Amygdala (tissue), 56 donors: Measurements from ENCODE around the gene GSAP.
"Not testable (repeated sequence)": the region's sequence is repeated elsewhere in the genome, so short reads cannot be mapped to it uniquely, and the experiment has no call there.

Source experiments
- DNase-seq, 56 donors: peaks; one replicate each; lab custom pipeline; 2025; lab: John Stamatoyannopoulos, UW

Gene GSAP, protein sequence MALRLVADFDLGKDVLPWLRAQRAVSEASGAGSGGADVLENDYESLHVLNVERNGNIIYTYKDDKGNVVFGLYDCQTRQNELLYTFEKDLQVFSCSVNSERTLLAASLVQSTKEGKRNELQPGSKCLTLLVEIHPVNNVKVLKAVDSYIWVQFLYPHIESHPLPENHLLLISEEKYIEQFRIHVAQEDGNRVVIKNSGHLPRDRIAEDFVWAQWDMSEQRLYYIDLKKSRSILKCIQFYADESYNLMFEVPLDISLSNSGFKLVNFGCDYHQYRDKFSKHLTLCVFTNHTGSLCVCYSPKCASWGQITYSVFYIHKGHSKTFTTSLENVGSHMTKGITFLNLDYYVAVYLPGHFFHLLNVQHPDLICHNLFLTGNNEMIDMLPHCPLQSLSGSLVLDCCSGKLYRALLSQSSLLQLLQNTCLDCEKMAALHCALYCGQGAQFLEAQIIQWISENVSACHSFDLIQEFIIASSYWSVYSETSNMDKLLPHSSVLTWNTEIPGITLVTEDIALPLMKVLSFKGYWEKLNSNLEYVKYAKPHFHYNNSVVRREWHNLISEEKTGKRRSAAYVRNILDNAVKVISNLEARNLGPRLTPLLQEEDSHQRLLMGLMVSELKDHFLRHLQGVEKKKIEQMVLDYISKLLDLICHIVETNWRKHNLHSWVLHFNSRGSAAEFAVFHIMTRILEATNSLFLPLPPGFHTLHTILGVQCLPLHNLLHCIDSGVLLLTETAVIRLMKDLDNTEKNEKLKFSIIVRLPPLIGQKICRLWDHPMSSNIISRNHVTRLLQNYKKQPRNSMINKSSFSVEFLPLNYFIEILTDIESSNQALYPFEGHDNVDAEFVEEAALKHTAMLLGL

DNA sequence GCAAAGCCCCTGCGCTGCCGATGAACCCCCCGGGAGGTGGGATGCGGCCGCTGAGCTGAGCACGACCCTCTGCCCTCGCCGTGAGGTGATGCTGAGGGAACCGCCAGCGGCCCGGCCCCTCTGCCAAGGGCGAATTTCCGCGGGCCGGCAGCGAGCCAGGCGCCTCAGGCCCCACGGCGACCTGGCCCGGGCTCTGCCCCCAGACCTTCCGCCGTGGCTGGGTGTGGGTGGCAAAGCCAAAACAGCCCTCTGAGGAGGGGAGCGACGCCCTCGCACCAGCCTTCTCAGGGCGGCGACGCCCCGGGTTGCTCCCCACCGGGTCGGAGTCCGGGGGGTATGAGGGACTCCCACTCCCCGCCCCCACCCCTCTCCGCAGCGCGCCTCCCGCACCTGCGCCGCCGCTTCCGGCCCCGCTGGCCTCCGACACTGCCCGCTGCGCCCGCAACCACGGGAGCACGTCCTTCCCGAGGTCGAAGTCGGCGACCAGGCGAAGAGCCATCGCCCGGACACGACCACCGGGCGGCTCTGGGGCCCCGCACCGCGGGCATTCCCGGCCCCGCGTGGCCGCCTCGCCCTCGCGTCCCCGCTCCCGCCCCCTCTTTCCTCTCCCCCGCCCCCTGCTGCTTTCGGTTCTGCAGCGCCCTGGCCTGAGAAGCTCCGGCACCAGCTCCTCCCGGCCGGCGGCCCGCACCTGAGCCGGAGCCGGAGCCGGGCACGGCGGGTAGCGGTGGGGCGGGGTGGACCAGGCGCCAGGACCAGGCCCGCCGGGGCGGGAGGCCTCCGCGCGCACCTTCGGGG lies at the start of gene GSAP:
Gene GSAP, minus strand, starts transcription at position 527 of the 798 bp plus-strand sequence. Its CDS starts 28 bp downstream, at position 499.
- DNase-seq = peak in 34 of 56 donors; percentile 3 to 68 (median 40)

DNA sequence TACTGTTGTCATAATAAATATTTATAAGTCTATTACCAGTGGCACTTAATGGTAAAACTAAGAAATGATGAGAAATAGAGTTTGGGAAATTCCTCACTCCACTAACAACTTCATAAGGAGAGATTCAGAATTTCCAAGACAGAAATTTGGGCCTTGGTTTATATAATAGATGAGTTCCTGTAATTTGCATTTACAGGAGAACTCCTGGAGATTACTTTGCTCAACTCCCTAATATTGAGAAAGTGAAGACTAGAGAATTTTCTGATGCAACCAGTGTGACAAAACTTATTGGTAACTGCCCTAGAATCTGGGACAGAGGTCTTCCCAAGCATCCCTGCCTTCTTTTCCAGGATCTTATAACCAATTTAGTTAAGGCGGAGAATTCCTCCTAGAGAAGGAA lies 49.1 kb upstream of the GSAP start:
- no peak for DNase-seq

- DNase-seq = no peak
Measured at GRCh38 chr7:77464589-77464988, 48.4 kb upstream of the GSAP start.

- not testable (repeated sequence) for DNase-seq
Measured at GRCh38 chr7:77463632-77464031, 47.5 kb upstream of the GSAP start.

DNA sequence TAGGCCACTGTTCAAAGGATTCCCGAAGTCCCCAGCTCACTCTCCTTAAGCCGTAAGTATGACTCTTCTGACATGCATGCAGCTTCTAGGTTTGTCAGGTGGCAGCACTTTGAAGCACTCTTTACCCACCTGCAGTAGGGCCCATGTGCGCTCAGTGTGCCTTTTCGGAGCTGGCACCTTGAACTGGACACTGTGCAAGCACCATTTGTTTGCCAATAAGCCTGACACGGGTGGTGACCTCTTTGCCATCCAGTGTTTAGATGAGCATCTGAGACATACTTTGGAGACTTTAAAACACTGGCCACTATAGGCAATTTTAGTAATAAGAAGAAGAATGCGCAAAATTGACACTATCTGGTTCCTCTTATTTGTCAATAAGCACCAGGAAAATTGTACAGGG lies 45.7 kb upstream of the GSAP start:
- no peak for DNase-seq

- DNase-seq = no peak
Measured at GRCh38 chr7:77461246-77461645, 45.1 kb upstream of the GSAP start.

DNA sequence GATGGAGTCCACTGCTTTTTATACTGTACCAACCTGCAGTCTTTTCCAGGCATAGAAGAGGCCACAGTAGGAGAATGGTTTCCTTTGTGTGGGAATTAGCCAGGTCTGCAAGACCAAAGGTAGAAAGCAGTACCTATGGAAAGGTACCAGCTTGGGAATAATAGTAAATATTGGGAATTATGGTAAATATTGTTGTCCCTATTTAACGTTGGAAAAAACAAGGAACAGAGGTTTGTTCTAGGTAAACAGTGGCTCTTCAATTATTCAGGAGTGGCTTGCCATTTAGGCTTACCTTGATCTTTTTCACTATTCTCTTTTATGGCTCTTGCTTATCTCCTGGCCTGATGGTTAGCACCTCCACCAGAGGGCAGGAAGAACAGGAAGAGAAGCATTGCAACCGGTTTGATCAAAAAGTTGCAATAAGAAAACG lies 43.9 kb upstream of the GSAP start:
- no peak for DNase-seq

DNA sequence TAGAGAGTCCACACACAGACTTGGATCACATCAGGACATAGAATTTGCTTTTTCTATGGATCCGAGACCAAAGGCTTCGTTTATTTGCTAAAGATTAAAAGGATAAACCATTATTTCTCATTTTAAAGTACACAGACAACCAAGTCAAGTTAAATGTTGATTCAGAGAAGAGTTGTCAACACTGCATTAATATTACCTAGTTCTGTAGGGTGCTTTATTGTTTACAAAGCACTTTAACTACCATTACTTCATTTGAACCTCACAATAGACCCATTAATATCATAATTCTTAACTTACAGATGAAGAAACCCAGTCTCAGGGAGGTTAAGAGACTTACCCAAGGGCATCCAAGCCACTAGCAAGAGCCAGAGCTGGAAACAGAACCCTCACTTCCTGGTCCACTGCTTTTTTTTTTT lies 43.2 kb upstream of the GSAP start:
- DNase-seq = no peak

DNA sequence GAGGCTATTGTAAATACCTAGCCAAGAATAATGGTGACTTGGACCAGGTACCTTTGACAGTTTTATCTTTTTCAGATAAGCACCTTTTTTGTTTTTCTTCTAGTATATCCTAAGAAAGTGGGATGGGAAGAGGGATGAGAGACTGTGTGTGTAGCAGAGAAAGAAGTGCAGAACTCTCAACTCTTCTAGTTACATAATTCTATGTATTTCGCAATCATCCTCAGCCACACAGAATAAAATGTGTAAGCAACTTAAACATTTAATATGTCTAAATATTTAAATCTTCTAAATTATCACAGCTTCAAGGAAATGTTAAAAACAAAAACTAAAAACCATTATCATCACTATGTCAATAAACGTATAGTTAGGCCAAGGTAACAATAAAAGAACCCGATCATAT lies 42.6 kb upstream of the GSAP start:
- DNase-seq = no peak

GRCh38 chr7:77457779-77458178 lies 41.6 kb upstream of the GSAP start:
- DNase-seq = no peak

- no peak for DNase-seq
Measured at GRCh38 chr7:77456696-77457095, 40.5 kb upstream of the GSAP start.

DNA sequence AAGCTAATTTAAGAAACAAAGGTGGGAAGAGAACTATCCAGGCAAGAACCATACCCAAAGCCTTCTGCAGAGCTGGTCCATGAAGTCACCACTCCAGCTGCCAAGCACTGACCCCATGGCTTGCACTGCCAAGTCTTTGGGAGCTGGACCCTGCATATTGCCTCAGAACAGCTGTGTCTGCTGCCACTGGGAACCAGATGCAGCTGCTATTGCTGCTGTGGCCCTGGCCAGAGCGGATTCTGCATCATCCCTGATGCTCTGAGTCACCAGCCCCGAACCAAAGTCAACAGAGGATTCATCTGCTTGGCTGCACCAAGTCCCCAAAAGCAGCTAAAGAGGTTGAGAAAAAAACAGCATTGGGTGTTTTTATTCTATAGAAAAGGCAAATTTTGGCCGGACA lies 39.2 kb upstream of the GSAP start:
- DNase-seq = peak in 46 of 56 donors; percentile 3 to 84 (median 43)

DNA sequence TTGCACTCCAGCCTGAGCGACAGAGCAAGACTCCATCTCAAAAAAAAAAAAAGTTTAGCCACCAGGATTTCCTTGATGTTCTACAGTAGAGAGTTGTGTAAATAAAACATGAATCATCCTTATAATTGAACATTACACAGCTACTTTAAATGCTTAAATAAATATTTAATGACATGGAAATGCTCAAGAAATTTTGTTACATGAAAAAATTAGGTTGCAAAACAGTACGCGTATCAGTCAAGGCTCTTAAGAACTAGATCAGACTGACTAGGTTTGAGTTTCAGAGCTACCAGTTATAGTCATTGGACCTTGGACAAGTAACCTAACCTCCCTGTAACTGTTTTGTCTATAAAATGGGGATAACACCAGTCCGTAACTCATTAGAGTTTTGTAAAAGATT lies 38.7 kb upstream of the GSAP start:
- DNase-seq = no peak

GRCh38 chr7:77453531-77453930 lies 37.4 kb upstream of the GSAP start:
- peak in 3 of 56 donors; percentile 9 to 39 (median 14) for DNase-seq

DNA sequence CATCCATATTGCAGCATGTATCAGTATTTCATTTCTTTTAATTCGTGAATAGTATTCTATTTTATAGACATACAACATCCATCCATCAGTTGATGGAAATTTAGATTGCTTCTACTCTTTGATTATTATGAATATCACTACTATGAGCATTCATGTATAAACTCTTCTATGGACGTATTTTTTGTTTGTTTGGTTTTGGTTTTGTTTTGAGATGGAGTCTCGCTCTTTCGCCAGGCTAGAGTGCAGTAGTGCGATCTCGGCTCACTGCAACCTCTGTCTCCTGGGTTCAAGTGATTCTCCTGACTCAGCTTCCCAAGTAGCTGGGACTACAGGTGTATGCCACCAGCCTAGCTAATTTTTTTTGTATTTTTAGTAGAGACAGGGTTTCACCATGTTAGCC lies 35.8 kb upstream of the GSAP start:
- DNase-seq = not testable (repeated sequence)

DNA sequence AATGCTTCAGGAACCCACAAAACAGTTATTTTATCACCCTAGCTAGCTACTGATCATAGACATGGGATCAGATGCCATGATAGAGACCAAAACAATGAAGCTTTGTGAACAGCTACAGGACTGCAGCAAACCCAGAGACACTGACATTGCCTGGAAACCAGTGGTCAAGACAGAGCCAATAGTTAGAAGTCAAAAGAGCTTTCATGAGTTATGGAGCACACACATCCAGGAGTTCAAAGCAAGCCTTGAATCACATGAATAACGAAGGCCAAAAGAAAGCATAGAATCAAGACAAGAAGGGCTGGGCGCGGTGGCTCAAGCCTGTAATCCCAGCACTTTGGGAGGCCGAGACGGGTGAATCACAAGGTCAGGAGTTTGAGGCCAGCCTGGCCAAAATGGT lies 34.5 kb upstream of the GSAP start:
- peak in 24 of 56 donors; percentile 8 to 75 (median 32) for DNase-seq

DNA sequence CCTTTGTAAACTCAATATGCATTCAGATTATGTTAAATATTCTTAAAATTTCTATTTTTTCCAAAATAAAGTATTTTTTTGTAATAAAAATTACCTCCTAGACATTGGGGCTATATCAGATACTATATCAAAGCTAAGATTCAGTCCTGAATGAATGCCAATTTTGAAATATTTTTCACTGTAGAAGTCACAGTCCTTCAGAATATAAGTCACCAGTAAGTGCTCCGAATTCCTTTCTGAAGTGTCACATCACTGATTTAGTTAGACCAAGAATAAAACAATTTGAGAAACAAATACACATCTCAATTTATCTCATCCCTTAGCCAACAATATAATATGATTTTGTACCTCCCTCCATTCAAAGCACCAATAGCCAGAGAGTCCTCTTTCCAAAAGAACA lies 33.9 kb upstream of the GSAP start:
- no peak for DNase-seq

- DNase-seq = no peak
Measured at GRCh38 chr7:77447616-77448015, 31.5 kb upstream of the GSAP start.

DNA sequence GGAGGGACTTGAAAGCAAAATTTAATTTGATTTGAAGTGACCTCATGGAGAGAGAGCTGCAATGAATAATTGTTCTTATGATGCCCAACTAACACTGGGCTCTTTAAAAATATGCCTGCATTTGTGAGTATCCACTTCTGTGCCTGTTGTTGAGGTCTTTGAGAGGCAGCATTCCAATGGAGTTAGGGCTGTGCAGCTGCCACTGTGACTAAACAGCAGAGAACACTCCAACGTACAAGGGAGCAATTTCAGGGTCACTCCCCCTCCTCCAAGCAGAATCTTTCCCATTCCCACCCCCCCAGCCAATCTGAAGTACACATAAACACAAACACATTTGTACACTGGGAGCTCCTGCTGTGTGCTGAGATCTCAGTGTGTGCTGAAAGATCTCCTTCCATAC lies 28.0 kb upstream of the GSAP start:
- DNase-seq = peak in 2 of 56 donors; percentile 8 to 45

DNA sequence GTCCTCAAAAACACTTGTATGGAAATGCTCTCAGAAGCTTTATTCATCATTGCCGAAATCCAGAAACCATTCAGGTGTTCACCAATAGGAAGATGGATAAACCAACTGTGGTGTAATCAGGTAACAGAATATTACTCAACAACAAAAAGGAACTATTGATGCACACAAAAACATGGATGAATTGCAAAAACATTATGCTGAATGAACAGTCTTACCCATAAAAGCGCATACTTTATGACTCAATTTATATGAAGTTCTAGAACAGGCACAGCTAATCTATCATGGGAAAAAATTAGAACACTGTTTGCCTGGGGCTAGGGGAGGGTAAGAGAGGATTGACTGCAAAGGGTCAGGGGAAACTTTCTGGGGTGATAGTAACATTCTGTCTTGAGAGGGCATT lies 26.9 kb upstream of the GSAP start:
- DNase-seq = no peak

DNA sequence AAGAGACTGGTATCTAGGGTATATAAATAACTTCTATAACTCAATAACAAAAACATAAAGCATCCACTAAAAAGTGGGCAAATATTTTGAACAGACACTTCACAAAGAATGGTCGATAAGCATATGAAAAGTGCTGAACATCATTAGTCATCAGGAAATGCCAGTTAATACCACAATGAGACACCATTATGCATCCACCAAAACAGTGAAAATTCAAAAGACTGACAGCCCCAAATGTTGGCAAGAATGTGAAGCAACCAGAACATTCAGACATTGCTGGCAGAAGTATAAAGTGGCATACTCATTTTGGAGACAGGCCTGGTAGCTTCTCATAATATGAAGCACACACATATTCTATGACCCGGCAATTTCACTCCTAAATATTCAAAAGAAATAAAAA lies 26.5 kb upstream of the GSAP start:
- DNase-seq = no peak
